AG09319 (cell line): ENCODE results near the gene ATG12.

Experiments
- DNase-seq: peaks from one replicate; pipeline ENCODE4 v3.0.0-alpha.2; 2010; ENCODE audit warnings: low read depth; ENCODE audit errors: extremely low read depth
- CTCF ChIP-seq: IDR thresholded peaks from 2 replicates; pipeline ENCODE4 v1.5.1; 2011; ENCODE audit warnings: low read depth, mild to moderate bottlenecking, inconsistent platforms, low read length, moderate library complexity

Gene ATG12

GRCh38 chr5:115850744-115851416 lies 9.5 kb upstream of the ATG12 start:
- TF ChIP-seq CTCF: no peak
- no peak for DNase-seq

- TF ChIP-seq CTCF: no peak
- no peak for DNase-seq
Measured at GRCh38 chr5:115849258-115849798, 8.0 kb upstream of the ATG12 start.

- TF ChIP-seq CTCF: no peak
- DNase-seq: no peak
Measured at GRCh38 chr5:115847290-115847689, 5.9 kb upstream of the ATG12 start.

GRCh38 chr5:115844321-115844817 lies 3.0 kb upstream of the ATG12 start:
- no peak for DNase-seq
- no peak for TF ChIP-seq CTCF

- DNase-seq: no peak
Measured at GRCh38 chr5:115843444-115844130, 2.2 kb upstream of the ATG12 start.

GRCh38 chr5:115842952-115843351 lies 1.6 kb upstream of the ATG12 start:
- DNase-seq: no peak
- no peak for TF ChIP-seq CTCF

More at GRCh38 chr5:115843444-115844130, 2.2 kb upstream of the ATG12 start:
- TF ChIP-seq CTCF: no peak

GRCh38 chr5:115842089-115842935 lies 947 bp upstream of the ATG12 start:
- no peak for DNase-seq
- no peak; the same call in 1 of the 2 replicates for TF ChIP-seq CTCF
